ENCODE results near the gene SORCS1.

The SORCS1 gene

DNA sequence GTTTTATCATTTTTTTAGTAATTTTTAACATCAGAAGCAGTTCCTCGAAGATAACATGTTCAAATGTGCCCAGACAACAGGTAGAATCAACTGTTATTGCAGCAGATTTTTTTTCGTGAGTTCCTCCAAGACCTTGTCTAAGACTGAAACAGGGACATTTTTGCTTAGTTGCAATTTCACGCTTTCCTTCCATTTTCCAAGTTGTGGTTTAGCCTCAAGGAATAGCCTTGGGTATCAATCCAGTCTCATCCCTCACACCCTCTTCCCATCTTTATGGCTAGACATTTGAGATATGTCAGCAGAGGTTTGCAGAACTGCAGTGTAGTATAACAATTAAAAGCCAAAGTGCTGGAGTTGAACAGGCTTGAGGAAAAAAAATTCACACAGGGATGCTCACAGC is 152.5 kb downstream of the SORCS1 start:
- H3K4me3 ChIP-seq (ENCODE audit: low read length), result no peak overlapping the region
- TF ChIP-seq, protein P1, sequence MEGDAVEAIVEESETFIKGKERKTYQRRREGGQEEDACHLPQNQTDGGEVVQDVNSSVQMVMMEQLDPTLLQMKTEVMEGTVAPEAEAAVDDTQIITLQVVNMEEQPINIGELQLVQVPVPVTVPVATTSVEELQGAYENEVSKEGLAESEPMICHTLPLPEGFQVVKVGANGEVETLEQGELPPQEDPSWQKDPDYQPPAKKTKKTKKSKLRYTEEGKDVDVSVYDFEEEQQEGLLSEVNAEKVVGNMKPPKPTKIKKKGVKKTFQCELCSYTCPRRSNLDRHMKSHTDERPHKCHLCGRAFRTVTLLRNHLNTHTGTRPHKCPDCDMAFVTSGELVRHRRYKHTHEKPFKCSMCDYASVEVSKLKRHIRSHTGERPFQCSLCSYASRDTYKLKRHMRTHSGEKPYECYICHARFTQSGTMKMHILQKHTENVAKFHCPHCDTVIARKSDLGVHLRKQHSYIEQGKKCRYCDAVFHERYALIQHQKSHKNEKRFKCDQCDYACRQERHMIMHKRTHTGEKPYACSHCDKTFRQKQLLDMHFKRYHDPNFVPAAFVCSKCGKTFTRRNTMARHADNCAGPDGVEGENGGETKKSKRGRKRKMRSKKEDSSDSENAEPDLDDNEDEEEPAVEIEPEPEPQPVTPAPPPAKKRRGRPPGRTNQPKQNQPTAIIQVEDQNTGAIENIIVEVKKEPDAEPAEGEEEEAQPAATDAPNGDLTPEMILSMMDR (conservative IDR thresholded peaks at IDR 0.05; ENCODE audit: low read depth, low read length), result no peak
- no peak for DNase-seq (ENCODE audit: low read depth)

DNA sequence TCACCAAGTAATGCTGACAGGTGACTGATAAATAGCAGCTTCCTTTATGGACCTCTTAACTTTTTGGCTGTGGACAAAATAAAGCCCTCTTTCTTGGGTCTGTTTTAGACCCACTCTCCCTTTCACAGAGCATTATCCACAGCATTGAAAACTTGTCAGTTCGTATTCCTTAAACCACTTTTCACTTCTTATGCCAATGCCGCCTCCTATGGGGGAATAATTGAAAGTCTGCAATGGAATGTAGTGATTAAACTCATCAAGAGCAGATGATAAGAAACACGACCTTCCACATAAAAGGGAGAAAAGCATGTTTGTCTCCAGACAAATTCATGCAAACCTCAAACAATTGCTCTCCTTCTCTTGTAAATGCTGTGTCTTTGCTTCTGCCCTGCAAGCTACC is 153.4 kb downstream of the SORCS1 start:
- no peak overlapping the region for H3K4me3 ChIP-seq (ENCODE audit: low read length)

DNA sequence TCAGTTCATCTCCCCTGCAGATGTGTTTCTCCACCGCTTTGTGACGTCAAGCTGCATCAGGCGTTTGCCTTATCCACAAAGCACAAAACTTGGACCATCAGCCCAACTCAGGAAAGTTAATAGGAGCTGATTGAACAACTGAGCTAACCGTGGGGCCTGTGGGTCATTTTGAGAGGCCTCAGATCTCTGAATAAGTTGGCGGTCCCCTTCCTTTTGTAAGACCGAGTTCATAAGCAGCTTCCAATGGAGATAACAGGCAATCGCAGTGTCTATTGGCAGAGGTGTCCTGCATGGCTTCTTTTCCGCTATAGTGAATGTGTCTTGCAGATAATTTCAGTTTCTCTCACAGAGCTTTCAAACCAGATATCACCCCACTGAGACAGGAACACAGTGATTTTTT is 154.0 kb downstream of the SORCS1 start:
- TF ChIP-seq, protein P1 (conservative IDR thresholded peaks at IDR 0.05; ENCODE audit: low read depth, low read length), result no peak
- no peak overlapping the region for H3K4me3 ChIP-seq (ENCODE audit: low read length)
- DNase-seq (ENCODE audit: low read depth), result no peak

More for the DNA sequence above, 153.4 kb downstream of the SORCS1 start:
- no peak for DNase-seq (ENCODE audit: low read depth)
- TF ChIP-seq, protein P1 (conservative IDR thresholded peaks at IDR 0.05; ENCODE audit: low read depth, low read length), result peak; percentile 3

DNA sequence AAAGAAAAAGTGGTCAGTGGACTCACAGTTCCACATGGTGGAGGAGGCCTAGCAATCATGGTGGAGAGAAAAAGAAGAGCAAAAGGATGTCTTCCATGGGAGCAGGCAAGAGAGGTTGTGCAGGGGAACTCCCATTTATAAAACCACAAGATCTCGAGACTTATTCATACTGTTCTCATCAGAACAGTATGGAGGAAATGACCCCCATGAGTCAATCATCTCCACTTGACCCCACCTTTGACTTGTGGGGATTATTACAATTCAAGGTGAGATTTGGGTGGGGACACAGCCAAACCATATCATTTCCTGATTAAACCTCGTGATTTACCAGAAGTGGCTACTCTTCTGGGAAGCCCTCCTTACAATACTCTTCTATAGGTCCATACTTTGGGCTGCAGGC is 160.1 kb downstream of the SORCS1 start:
- no peak overlapping the region for H3K4me3 ChIP-seq (ENCODE audit: low read length)
- no peak for DNase-seq (ENCODE audit: low read depth)
- TF ChIP-seq, protein P1 (conservative IDR thresholded peaks at IDR 0.05; ENCODE audit: low read depth, low read length), result no peak

DNA sequence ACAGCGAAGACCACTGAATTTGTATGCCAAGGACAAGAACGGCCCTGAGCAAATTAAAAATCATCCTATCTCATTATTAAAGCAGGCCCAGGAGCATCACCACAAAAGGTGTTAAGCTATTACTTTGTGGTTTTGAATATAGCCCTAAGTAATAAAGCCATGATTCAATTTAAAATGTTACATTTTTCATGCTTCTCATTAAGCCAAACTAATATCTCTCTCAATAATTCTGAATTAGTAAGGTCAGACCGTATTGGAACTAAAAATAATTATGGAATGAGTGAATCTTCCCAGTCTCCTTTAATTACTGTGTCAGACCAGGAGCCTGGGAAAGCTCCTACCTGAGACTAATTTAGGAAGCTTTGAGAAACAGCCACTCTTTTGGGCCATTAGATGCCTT is 162.4 kb downstream of the SORCS1 start:
- no peak for DNase-seq (ENCODE audit: low read depth)

DNA sequence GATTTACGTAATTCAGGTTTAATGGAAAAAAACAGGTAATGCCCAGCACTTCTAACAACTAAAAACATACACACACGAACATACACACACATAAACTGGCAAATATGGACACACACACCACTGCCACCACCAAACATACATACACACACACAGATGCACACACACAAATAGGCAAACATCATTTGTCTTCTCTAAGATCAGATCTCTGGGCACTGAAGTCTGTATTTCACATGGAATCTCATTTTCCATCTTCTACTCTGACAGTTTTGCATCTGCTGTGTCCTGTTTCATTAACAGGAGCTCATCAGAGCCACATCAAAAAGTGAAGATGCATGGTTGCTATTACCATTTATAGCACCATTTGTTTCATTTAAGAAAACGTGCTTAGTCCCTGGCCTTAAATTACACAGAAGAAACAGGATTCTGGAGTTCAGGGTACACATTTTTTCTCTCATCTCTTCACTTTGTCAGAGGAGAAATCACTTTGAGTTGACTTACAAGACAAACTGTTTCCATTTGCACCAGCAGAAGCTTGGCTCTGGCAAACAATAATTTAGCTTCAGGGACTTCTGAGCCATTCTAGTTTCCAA is 165.3 kb downstream of the SORCS1 start:
- no peak overlapping the region for H3K4me3 ChIP-seq (ENCODE audit: low read length)
- no peak for DNase-seq (ENCODE audit: low read depth)
- TF ChIP-seq, protein P1 (conservative IDR thresholded peaks at IDR 0.05; ENCODE audit: low read depth, low read length), result no peak

More for the DNA sequence above, 162.4 kb downstream of the SORCS1 start:
- TF ChIP-seq, protein P1 (conservative IDR thresholded peaks at IDR 0.05; ENCODE audit: low read depth, low read length), result no peak
- H3K4me3 ChIP-seq (ENCODE audit: low read length), result no peak overlapping the region

DNA sequence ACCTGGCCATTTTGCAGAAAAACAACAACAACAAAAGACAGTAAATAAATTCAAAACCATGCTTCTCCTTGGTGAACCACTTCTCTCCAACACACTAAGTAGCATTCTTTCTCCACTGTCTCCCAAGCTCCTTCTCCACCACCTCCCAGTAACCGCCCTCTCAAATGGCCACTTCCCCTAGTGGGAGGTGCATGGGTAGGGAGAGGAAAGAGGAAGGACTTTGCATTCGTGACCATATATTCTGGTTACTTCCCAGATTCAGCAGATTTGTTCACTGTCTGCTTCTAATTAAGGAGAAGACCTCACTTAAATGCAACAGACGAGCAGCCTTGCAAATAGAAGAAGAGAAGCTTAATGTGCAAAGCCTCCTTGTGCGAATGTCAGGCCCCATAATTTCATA is 166.8 kb downstream of the SORCS1 start:
- no peak for DNase-seq (ENCODE audit: low read depth)
- no peak overlapping the region for H3K4me3 ChIP-seq (ENCODE audit: low read length)
- TF ChIP-seq, protein P1 (conservative IDR thresholded peaks at IDR 0.05; ENCODE audit: low read depth, low read length), result no peak

Data from retinal pigment epithelial cell (primary cell).